Measurements from ENCODE around the gene BIRC3. TPM values are rescaled to one million over a fixed set of nuclear protein-coding genes. Genes with fewer than 3 reads are reported as not detected.

Gene BIRC3
- polyA plus RNA-seq, 1 donor from 2014 or later = not detected

DNA sequence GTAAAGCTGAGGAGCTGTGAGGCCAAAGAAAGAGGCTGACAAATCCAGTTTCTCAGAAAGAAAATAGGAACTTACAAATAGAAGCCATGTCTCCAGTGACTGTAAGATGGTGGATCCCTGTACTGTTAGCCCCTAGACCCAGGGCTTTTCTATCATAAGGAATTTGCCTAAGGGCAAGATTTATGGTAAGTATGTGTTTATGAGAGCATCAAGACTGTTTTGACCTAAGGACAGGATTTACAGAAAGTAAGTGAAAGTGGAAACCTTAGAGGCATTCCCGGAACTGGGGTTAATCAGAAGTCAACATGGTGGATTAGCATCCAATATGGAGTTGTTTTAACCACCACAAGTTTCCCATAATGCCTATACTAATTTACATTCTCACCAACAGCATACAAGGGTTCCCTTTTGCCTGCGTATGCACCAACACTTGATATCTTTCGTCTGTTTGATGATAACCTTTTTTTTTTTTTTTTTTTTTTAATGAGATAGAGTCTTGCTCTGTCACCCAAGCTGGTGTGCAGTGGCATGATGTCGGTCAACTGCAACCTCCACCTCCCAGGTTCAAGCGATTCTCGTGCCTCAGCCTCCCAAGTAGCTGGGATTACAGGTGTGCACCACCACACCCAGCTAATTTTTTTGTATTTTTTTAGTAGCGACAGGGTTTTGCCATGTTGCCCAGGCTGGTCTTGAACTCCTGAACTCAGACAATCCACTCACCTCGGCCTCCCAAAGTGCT is 69.9 kb downstream of the BIRC3 start:
- no peaks in the 10 kb centered on the region for H3K27me3 ChIP-seq (ENCODE audit: insufficient read depth, low read depth, low read length)
- H3K4me2 ChIP-seq (ENCODE audit: low read length) = no peak overlapping the region
- no peaks in the 10 kb centered on the region for H3K9me3 ChIP-seq (ENCODE audit: low read length)
- H3K9me2 ChIP-seq (ENCODE audit: insufficient read depth, low read length) = no peaks in the 10 kb centered on the region
- no peak overlapping the region for H3K4me3 ChIP-seq (ENCODE audit: low read length)
- no peaks in the 10 kb centered on the region for H4K20me1 ChIP-seq (ENCODE audit: insufficient read depth)
- H3F3A ChIP-seq (ENCODE audit: insufficient read depth, low read length, poor library complexity, severe bottlenecking) = no peaks in the 10 kb centered on the region
- no peak overlapping the region for H3K27ac ChIP-seq (ENCODE audit: low read length)
- H2AFZ ChIP-seq (ENCODE audit: low read depth, low read length) = no peak overlapping the region
- no peak overlapping the region for H3K9ac ChIP-seq (ENCODE audit: low read length)
- H3K36me3 ChIP-seq (ENCODE audit: insufficient read depth, low read length) = peaks cover 13% of the 10 kb centered on the region
- no peak for TF ChIP-seq RAD21 (conservative IDR thresholded peaks at IDR 0.05)
- no peak for TF ChIP-seq EZH2 (IDR thresholded peaks at IDR 0.05; ENCODE audit: borderline replicate concordance, insufficient read depth, low read length, poor library complexity, severe bottlenecking)
- H3K79me2 ChIP-seq (replicated peaks; ENCODE audit: insufficient read depth, low read length) = no peaks in the 10 kb centered on the region

Small RNA genes within 50 kb of the gene (small RNA-seq; reads per million reads assigned to genes)
- gene AP000942.3 = 0 reads per million in 3 experiments
- 0 reads per million in 3 experiments for gene AP000942.4
- gene RNU6-952P = 0 reads per million in 3 experiments

Other genes starting within 250 kb of the BIRC3 start
- 0.46 and 0.98 TPM in 2 replicates for gene YAP1, start 207.0 kb upstream of the BIRC3 start, polyA plus RNA-seq
- 61.7 and 68.7 TPM in 2 replicates for gene BIRC2, start 29.7 kb downstream of the BIRC3 start, polyA plus RNA-seq
- 6.5 and 7.7 TPM in 2 replicates for gene TMEM123, start 135.3 kb downstream of the BIRC3 start, polyA plus RNA-seq
- not detected in 2 replicates for gene MMP7, start 213.3 kb downstream of the BIRC3 start, polyA plus RNA-seq

Data from neural cell (in vitro differentiated cells).